ENCODE data around the gene TMEM126B. TPM values are rescaled to one million over a fixed set of nuclear protein-coding genes. Genes with fewer than 3 reads are reported as not detected.

The TMEM126B gene
- total RNA-seq, 1 experiment from 2014 or later: 74.0 TPM

- Histone ChIP-seq H3K56ac (ENCODE audit: insufficient read length, low read depth, low read length) (no peak overlapping the region), H3K9me3 (ENCODE audit: control insufficient read depth, low read depth, low read length) (no peaks in the 10 kb centered on the region), H3K27ac (ENCODE audit: insufficient read length, low read depth, low read length) (no peak overlapping the region), H3T11ph (ENCODE audit: low read length) (no peak overlapping the region), H3K18ac (ENCODE audit: insufficient read length, low read depth, low read length) (no peak overlapping the region), H3K4ac (ENCODE audit: low read depth, low read length) (no peak overlapping the region), H4K91ac (ENCODE audit: insufficient read length, low read depth, low read length) (no peak overlapping the region), H3K4me2 (ENCODE audit: insufficient read depth, insufficient read length, low read length) (no peak overlapping the region), H3K14ac (ENCODE audit: insufficient read depth, low read length) (no peak overlapping the region), H3K23ac (ENCODE audit: insufficient read length, low read depth, low read length) (no peak overlapping the region), H2BK5ac (ENCODE audit: insufficient read length, low read length) (no peak overlapping the region), H3K79me1 (ENCODE audit: insufficient read depth, low read depth, low read length, poor library complexity, severe bottlenecking) (no peaks in the 10 kb centered on the region), H4K8ac (replicated peaks; ENCODE audit: insufficient read length, low read depth, low read length) (no peak overlapping the region), H3K9ac (ENCODE audit: extremely low read depth, insufficient read length, low read length) (no peak overlapping the region), H4K20me1 (ENCODE audit: control insufficient read depth, insufficient read depth, insufficient read length) (no peaks in the 10 kb centered on the region), H3K23me2 (ENCODE audit: insufficient read length, low read depth, low read length, poor library complexity, severe bottlenecking) (no peaks in the 10 kb centered on the region), H3K27me3 (ENCODE audit: insufficient read depth, low read length) (no peaks in the 10 kb centered on the region), H2BK20ac (ENCODE audit: low read depth, low read length, poor library complexity, severe bottlenecking) (no peak overlapping the region), H2AFZ (ENCODE audit: low read length) (no peak overlapping the region), H3K79me2 (ENCODE audit: insufficient read depth, low read length) (no peaks in the 10 kb centered on the region), H2BK15ac (ENCODE audit: low read depth, low read length) (no peak overlapping the region), H3K4me1 (ENCODE audit: insufficient read depth, low read length) (no peaks in the 10 kb centered on the region), H2BK120ac (ENCODE audit: low read depth, low read length, poor library complexity, severe bottlenecking) (no peak overlapping the region), H4K5ac (ENCODE audit: insufficient read length, low read depth, low read length) (no peak overlapping the region), H2AK5ac (ENCODE audit: insufficient read length, low read length) (no peak overlapping the region), H2BK12ac (ENCODE audit: insufficient read length, low read depth, low read length) (no peak overlapping the region)
- Mint-ChIP-seq H3K27me3 (ENCODE audit: low read depth) (no peaks in the 10 kb centered on the region), H3K27ac (no peak overlapping the region), H3K36me3 (ENCODE audit: insufficient read depth in 1 of 3, low read depth in 3 of 3) (peaks cover 26 to 31% (median 27%) of the 10 kb centered on the region in 3 experiments), H3K9me3 (peaks cover 26 to 42% of the 10 kb centered on the region in 2 experiments), H3K4me1 (no peaks in the 10 kb centered on the region), H3K4me3 (no peak overlapping the region)
- WGBS (ENCODE audit: extremely low coverage, insufficient read length, low lambda C conversion rate): no CpG with 5 or more reads among the region's 2 CpGs
- TF ChIP-seq, protein P1, sequence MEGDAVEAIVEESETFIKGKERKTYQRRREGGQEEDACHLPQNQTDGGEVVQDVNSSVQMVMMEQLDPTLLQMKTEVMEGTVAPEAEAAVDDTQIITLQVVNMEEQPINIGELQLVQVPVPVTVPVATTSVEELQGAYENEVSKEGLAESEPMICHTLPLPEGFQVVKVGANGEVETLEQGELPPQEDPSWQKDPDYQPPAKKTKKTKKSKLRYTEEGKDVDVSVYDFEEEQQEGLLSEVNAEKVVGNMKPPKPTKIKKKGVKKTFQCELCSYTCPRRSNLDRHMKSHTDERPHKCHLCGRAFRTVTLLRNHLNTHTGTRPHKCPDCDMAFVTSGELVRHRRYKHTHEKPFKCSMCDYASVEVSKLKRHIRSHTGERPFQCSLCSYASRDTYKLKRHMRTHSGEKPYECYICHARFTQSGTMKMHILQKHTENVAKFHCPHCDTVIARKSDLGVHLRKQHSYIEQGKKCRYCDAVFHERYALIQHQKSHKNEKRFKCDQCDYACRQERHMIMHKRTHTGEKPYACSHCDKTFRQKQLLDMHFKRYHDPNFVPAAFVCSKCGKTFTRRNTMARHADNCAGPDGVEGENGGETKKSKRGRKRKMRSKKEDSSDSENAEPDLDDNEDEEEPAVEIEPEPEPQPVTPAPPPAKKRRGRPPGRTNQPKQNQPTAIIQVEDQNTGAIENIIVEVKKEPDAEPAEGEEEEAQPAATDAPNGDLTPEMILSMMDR (conservative IDR thresholded peaks at IDR 0.05): no peak
- no peak for DNase-seq
These were observed 46.3 kb upstream of the TMEM126B start for GRCh38 chr11:85582111-85582510.

All from H9 (cell line).